HG02840 (cell line): Measurements from ENCODE around the gene NSFL1C.
A peak's percentile ranks its signal among the peaks of the same experiment; 100 is the strongest.

ENCODE experiments used
- ATAC-seq: cut with Tn5 transposase; IDR thresholded peaks from one replicate; pipeline ENCODE4 v1.9.1; 2021; ENCODE audit warnings: mild to moderate bottlenecking, moderate library complexity, moderate number of reproducible peaks; ENCODE audit not compliant: unreplicated experiment, low FRiP score

The NSFL1C gene

GRCh38 chr20:1396702-1397101 is 69.9 kb downstream of the NSFL1C start:
- ATAC-seq, result no peak

GRCh38 chr20:1396264-1396663 is 70.4 kb downstream of the NSFL1C start:
- ATAC-seq, result no peak

- ATAC-seq, result no peak
Observed at GRCh38 chr20:1394686-1395085, 72.0 kb downstream of the NSFL1C start.

GRCh38 chr20:1393507-1393882 is 73.2 kb downstream of the NSFL1C start:
- no peak for ATAC-seq

- peak; percentile 84 for ATAC-seq
Observed at GRCh38 chr20:1392693-1393506, 73.7 kb downstream of the NSFL1C start, which contains the start of gene FKBP1A. Gene FKBP1A, minus strand, starts transcription at chr20:1393054. Its CDS starts 56 bp downstream, at chr20:1392998.

GRCh38 chr20:1392443-1392692 is 74.3 kb downstream of the NSFL1C start:
- no peak for ATAC-seq
